ENCODE results near the gene UGT1A8.

- TF ChIP-seq POLR2A (IDR thresholded peaks at IDR 0.05) = no peak
- TF ChIP-seq, protein P1, sequence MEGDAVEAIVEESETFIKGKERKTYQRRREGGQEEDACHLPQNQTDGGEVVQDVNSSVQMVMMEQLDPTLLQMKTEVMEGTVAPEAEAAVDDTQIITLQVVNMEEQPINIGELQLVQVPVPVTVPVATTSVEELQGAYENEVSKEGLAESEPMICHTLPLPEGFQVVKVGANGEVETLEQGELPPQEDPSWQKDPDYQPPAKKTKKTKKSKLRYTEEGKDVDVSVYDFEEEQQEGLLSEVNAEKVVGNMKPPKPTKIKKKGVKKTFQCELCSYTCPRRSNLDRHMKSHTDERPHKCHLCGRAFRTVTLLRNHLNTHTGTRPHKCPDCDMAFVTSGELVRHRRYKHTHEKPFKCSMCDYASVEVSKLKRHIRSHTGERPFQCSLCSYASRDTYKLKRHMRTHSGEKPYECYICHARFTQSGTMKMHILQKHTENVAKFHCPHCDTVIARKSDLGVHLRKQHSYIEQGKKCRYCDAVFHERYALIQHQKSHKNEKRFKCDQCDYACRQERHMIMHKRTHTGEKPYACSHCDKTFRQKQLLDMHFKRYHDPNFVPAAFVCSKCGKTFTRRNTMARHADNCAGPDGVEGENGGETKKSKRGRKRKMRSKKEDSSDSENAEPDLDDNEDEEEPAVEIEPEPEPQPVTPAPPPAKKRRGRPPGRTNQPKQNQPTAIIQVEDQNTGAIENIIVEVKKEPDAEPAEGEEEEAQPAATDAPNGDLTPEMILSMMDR (IDR thresholded peaks at IDR 0.05) = no peak
Measured at GRCh38 chr2:233813236-233814055, 196.0 kb downstream of the UGT1A8 start.
